ENCODE results near the gene CIAO3.

CIAO3 gene

DNA sequence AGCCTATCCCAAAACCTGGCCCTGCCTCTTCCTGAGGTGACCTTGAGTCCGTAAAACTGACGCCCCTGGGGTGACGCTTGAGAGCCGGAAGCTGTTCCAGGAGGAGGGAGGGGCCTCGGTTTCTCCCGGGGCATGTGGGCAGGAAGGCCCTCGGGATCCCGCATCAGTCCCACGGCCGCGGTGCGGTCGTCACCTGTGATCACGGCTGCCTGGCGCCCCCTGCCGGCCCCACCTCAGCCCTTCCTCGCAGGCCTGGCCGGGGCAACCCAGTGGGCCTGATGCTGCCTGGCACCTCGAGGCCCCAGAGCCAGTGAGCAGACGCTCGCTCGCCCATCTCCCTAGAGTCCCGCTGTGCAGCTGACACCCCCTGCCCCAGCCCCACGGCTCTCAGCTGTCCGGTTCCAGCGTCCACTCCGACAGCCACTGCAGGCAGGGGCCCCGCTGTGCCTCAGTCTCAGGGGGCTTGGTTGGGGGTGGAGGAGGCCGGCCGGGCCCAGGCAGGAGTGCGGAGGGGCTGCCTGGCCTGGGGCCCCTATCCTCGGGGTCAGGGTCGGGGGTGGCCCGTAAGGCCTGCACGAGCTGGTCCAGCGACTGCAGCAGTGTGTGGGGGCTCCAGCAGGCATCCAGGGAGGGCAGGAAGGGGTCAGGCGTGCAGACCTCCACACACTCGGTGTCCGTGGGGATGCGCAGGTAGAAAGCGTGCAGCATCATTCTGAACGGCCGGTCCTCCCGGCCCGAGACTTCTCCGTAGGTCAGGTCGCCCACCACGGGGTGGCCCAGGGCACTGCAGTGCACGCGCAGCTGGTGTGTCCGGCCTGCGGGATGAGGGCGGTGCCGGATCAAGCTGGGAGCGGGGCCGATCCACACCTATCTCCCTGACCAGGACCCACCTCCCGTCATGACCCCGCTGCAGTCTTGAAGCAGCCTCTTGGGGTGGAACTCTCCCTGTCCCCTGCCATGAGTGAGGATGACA is 45.1 kb upstream of the CIAO3 start:
- no peak overlapping the region for H3K4me3 ChIP-seq (ENCODE audit: low read length)
- TF ChIP-seq, protein P1, sequence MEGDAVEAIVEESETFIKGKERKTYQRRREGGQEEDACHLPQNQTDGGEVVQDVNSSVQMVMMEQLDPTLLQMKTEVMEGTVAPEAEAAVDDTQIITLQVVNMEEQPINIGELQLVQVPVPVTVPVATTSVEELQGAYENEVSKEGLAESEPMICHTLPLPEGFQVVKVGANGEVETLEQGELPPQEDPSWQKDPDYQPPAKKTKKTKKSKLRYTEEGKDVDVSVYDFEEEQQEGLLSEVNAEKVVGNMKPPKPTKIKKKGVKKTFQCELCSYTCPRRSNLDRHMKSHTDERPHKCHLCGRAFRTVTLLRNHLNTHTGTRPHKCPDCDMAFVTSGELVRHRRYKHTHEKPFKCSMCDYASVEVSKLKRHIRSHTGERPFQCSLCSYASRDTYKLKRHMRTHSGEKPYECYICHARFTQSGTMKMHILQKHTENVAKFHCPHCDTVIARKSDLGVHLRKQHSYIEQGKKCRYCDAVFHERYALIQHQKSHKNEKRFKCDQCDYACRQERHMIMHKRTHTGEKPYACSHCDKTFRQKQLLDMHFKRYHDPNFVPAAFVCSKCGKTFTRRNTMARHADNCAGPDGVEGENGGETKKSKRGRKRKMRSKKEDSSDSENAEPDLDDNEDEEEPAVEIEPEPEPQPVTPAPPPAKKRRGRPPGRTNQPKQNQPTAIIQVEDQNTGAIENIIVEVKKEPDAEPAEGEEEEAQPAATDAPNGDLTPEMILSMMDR (IDR thresholded peaks at IDR 0.05; ENCODE audit: insufficient read depth, low read depth, low read length, missing control alignments): peak; percentile 73
- DNase-seq (ENCODE audit: low read depth): peak; percentile 71

DNA sequence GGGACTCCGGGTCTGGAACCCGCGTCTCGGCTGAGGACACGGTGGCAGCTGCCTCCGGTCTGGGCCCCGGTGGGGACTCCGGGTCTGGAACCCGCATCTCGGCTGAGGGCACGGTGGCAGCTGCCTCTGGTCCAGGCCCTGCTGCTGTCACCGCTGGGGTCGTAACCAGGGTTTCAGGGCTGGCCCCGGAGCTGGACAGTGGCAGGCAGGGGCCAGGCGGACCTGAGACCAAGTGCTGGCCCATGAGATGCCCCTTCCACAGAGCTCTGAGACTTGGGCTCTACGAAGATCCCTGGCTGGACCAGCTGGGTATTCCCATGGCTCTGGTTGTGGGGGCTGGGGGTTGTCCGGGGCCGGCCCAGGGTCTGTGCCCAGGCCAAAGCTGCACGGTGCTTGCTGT is 43.6 kb upstream of the CIAO3 start:
- TF ChIP-seq, protein P1 (IDR thresholded peaks at IDR 0.05; ENCODE audit: insufficient read depth, low read depth, low read length, missing control alignments): no peak
- DNase-seq (ENCODE audit: low read depth): no peak

DNA sequence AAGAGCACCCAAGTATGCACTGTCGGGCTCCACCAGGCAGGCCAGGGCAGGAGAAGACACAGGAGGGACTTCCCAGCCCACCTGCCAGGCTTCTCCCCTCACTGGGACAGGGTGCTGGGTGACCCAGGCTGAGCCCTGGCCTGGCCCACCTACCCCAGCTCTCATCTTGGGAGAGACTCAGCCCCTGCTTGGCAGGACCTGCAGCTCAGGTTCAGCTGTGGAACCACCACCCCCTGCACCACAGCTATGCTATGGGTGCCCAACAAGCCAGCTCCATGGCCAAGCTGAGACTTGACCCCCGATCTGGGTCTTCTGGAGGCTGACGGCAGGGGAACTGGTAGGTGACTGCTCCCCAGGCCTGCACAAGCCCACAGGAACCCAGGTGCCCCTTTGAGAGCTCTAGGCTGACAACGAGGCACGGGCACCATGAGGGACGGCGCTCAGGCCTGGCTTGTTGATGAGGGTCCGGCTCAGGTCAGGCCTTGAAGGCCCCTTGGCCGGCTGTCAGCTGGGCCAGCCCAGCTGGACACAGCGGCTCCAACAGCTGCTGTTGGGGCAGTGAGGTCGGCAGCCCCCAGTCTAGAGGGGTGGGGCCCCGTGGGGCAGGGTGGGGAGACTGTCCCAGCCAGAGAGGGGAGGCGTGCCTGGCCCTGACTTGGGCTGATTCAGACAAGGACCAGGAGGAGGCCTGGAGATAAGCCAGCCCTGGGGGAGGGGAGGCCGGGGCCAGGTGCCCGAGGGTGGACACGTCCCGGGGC is 42.8 kb upstream of the CIAO3 start:
- H3K4me3 ChIP-seq (ENCODE audit: low read length): no peak overlapping the region
- DNase-seq (ENCODE audit: low read depth): peak; percentile 24
- TF ChIP-seq, protein P1 (IDR thresholded peaks at IDR 0.05; ENCODE audit: insufficient read depth, low read depth, low read length, missing control alignments): no peak

More for the DNA sequence above, 43.6 kb upstream of the CIAO3 start:
- no peak overlapping the region for H3K4me3 ChIP-seq (ENCODE audit: low read length)

DNA sequence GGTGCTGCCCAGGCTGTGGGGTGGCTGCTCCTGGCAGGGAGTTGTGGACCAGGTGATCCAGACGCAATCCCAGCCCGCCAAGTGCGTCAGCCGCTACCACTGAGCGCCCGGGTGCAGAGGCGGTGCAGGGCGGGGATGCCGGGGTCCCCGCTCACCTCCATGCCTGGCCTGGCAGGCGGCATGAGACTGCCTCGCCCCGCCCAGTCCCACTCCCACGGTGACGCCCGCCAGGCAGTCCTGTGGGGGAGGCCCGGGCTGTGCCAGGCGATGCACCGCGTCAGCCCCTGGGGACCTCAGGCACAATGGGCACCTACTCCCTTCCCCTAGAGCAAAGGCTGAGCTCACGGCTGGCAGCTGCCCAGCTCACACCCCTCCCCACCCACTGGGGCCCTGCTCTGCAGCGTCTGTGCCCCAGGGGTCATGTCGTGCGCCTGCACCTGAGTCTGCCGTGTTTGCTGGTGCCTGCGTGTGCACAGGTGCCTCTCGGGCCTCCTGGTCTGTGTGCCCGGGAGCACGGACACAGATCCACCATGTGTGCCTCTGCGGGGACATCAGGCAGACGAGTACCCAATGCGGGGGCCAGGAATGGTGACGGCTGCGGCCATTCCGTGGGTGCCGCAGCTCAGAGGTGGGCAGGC is 42.1 kb upstream of the CIAO3 start:
- no peak overlapping the region for H3K4me3 ChIP-seq (ENCODE audit: low read length)
- TF ChIP-seq, protein P1 (IDR thresholded peaks at IDR 0.05; ENCODE audit: insufficient read depth, low read depth, low read length, missing control alignments): no peak
- peak; percentile 62 for DNase-seq (ENCODE audit: low read depth)

GRCh38 chr16:782258-782657 is 41.5 kb upstream of the CIAO3 start:
- no peak overlapping the region for H3K4me3 ChIP-seq (ENCODE audit: low read length)
- TF ChIP-seq, protein P1 (IDR thresholded peaks at IDR 0.05; ENCODE audit: insufficient read depth, low read depth, low read length, missing control alignments): no peak
- no peak for DNase-seq (ENCODE audit: low read depth)

GRCh38 chr16:781346-782010 is 40.7 kb upstream of the CIAO3 start:
- TF ChIP-seq, protein P1 (IDR thresholded peaks at IDR 0.05; ENCODE audit: insufficient read depth, low read depth, low read length, missing control alignments): no peak
- no peak overlapping the region for H3K4me3 ChIP-seq (ENCODE audit: low read length)
- DNase-seq (ENCODE audit: low read depth): no peak
